H9 (cell line): ENCODE measurements around the gene SIL1. TPM values are rescaled to one million over a fixed set of nuclear protein-coding genes. Genes with fewer than 3 reads are reported as not detected.
"Not testable (repeated sequence)": the region's sequence is repeated elsewhere in the genome, so short reads cannot be mapped to it uniquely, and the experiment has no call there.

Source experiments
- DNase-seq: peaks from one replicate; pipeline ENCODE4 v3.0.0-alpha.2; 2017
- H2AFZ ChIP-seq: one replicate; pipeline ENCODE4 v1.6.1; 2013; ENCODE audit warnings: mild to moderate bottlenecking, low read length, control low read depth, moderate library complexity
- H2AK5ac ChIP-seq: 2 replicates; pipeline ENCODE4 v1.6.1; 2013; ENCODE audit warnings: low read length, control low read depth, mixed read lengths; ENCODE audit not compliant: insufficient read length
- H2BK120ac ChIP-seq: one replicate; pipeline ENCODE4 v1.6.1; 2013; ENCODE audit warnings: low read depth, mild to moderate bottlenecking, low read length, control low read depth, inconsistent platforms; ENCODE audit not compliant: poor library complexity, severe bottlenecking
- H2BK12ac ChIP-seq: 2 replicates; pipeline ENCODE4 v1.6.1; 2013; ENCODE audit warnings: low read length, control low read depth, mixed read lengths, low read depth; ENCODE audit not compliant: insufficient read length
- H2BK15ac ChIP-seq: 2 replicates; pipeline ENCODE4 v1.6.1; 2013; ENCODE audit warnings: low read depth, low read length, control low read depth
- H2BK20ac ChIP-seq: one replicate; pipeline ENCODE4 v1.6.1; 2013; ENCODE audit warnings: low read depth, mild to moderate bottlenecking, low read length, control low read depth, inconsistent platforms; ENCODE audit not compliant: poor library complexity, severe bottlenecking
- H2BK5ac ChIP-seq: 2 replicates; pipeline ENCODE4 v1.6.1; 2013; ENCODE audit warnings: low read length, control low read depth, mixed read lengths; ENCODE audit not compliant: insufficient read length
- H3K14ac ChIP-seq: 2 replicates; pipeline ENCODE4 v1.6.1; 2013; ENCODE audit warnings: low read length, control low read depth; ENCODE audit not compliant: insufficient read depth
- H3K18ac ChIP-seq: 2 replicates; pipeline ENCODE4 v1.6.1; 2013; ENCODE audit warnings: low read depth, mild to moderate bottlenecking, mixed read lengths, low read length, control low read depth; ENCODE audit not compliant: insufficient read length
- H3K23ac ChIP-seq: 2 replicates; pipeline ENCODE4 v1.6.1; 2013; ENCODE audit warnings: low read length, control low read depth, mixed read lengths, low read depth; ENCODE audit not compliant: insufficient read length
- H3K23me2 ChIP-seq: 2 replicates; pipeline ENCODE4 v1.6.1; 2013; ENCODE audit warnings: low read depth, mild to moderate bottlenecking, mixed read lengths, low read length, control low read depth; ENCODE audit not compliant: insufficient read length, poor library complexity, severe bottlenecking
- H3K27ac ChIP-seq: 2 replicates; pipeline ENCODE4 v1.5.1; 2013; ENCODE audit warnings: low read length, control low read depth, mixed read lengths, low read depth; ENCODE audit not compliant: insufficient read length
- H3K27me3 ChIP-seq: 2 replicates; pipeline ENCODE4 v1.6.1; 2013; ENCODE audit warnings: low read length, control low read depth, inconsistent platforms; ENCODE audit not compliant: insufficient read depth
- H3K4ac ChIP-seq: 2 replicates; pipeline ENCODE4 v1.6.1; 2013; ENCODE audit warnings: low read depth, mild to moderate bottlenecking, control low read depth, inconsistent platforms, low read length, moderate library complexity
- H3K4me1 ChIP-seq: 2 replicates; pipeline ENCODE4 v1.6.1; 2013; ENCODE audit warnings: low read length, control low read depth, inconsistent platforms; ENCODE audit not compliant: insufficient read depth
- H3K4me2 ChIP-seq: 2 replicates; pipeline ENCODE4 v1.6.1; 2013; ENCODE audit warnings: low read length, control low read depth, mixed read lengths; ENCODE audit not compliant: insufficient read length, insufficient read depth
- H3K56ac ChIP-seq: 2 replicates; pipeline ENCODE4 v1.6.1; 2013; ENCODE audit warnings: low read depth, mild to moderate bottlenecking, mixed read lengths, low read length, control low read depth; ENCODE audit not compliant: insufficient read length
- H3K79me1 ChIP-seq: 2 replicates; pipeline ENCODE4 v1.6.1; 2013; ENCODE audit warnings: low read depth, mild to moderate bottlenecking, moderate library complexity, low read length, control low read depth, inconsistent platforms; ENCODE audit not compliant: insufficient read depth, poor library complexity, severe bottlenecking
- H3K79me2 ChIP-seq: 2 replicates; pipeline ENCODE4 v1.6.1; 2013; ENCODE audit warnings: low read length, control low read depth, inconsistent platforms; ENCODE audit not compliant: insufficient read depth
- H3K9ac ChIP-seq: 2 replicates; pipeline ENCODE4 v1.6.1; 2013; ENCODE audit warnings: low read length, control low read depth, mixed read lengths; ENCODE audit not compliant: insufficient read length; ENCODE audit errors: extremely low read depth
- H3K9me3 ChIP-seq: one replicate; pipeline ENCODE4 v1.6.1; 2013; ENCODE audit warnings: low read depth, low read length, inconsistent platforms; ENCODE audit not compliant: control insufficient read depth
- H3T11ph ChIP-seq: one replicate; pipeline ENCODE4 v1.6.1; 2013; ENCODE audit warnings: mild to moderate bottlenecking, low read length, control low read depth, inconsistent platforms
- H4K20me1 ChIP-seq: one replicate; pipeline ENCODE4 v1.6.1; 2013; ENCODE audit not compliant: control insufficient read depth, insufficient read length, insufficient read depth
- H4K5ac ChIP-seq: 2 replicates; pipeline ENCODE4 v1.6.1; 2013; ENCODE audit warnings: low read depth, mild to moderate bottlenecking, mixed read lengths, low read length, control low read depth; ENCODE audit not compliant: insufficient read length
- H4K8ac ChIP-seq: replicated peaks from 2 replicates; pipeline ENCODE4 v1.6.1; 2013; ENCODE audit warnings: low read length, control low read depth, mixed read lengths, low read depth; ENCODE audit not compliant: insufficient read length
- H4K91ac ChIP-seq: 2 replicates; pipeline ENCODE4 v1.6.1; 2013; ENCODE audit warnings: low read depth, mild to moderate bottlenecking, moderate library complexity, mixed read lengths, low read length, control low read depth; ENCODE audit not compliant: insufficient read length
- H3K27ac Mint-ChIP-seq, 3 experiments: 2 replicates in 2 of 3; 3 replicates in 1 of 3; pipeline ENCODE4 v1.8.0; 2020 to 2021; ENCODE audit warnings: mixed read lengths in 3 of 3, mild to moderate bottlenecking in 1 of 3, moderate library complexity in 1 of 3
- H3K27me3 Mint-ChIP-seq: 2 replicates; pipeline ENCODE4 v1.8.0; 2021; ENCODE audit warnings: low read depth, mild to moderate bottlenecking, moderate library complexity, mixed read lengths
- H3K36me3 Mint-ChIP-seq, 3 experiments: 2 replicates in 2 of 3; 3 replicates in 1 of 3; pipeline ENCODE4 v1.8.0; 2020 to 2021; ENCODE audit warnings: low read depth in 3 of 3, mixed read lengths in 3 of 3; ENCODE audit not compliant: insufficient read depth in 1 of 3
- H3K4me1 Mint-ChIP-seq, 2 experiments: 2 replicates each; pipeline ENCODE4 v1.8.0; 2020; ENCODE audit warnings: mixed read lengths in 2 of 2
- H3K4me3 Mint-ChIP-seq, 2 experiments: 2 replicates in 1 of 2; 3 replicates in 1 of 2; pipeline ENCODE4 v1.8.0; 2020 to 2021; ENCODE audit warnings: mild to moderate bottlenecking in 2 of 2, mixed read lengths in 2 of 2, moderate library complexity in 1 of 2
- H3K9me3 Mint-ChIP-seq, 2 experiments: 2 replicates in 1 of 2; 3 replicates in 1 of 2; pipeline ENCODE4 v1.8.0; 2020; ENCODE audit warnings: mild to moderate bottlenecking in 2 of 2, mixed read lengths in 2 of 2, moderate library complexity in 1 of 2
- CTCF ChIP-seq: fragments of 200-600 bp; sonication (generic); conservative IDR thresholded peaks from 3 replicates; pipeline ENCODE4 v1.8.0; 2021; ENCODE audit warnings: antibody characterized with exemption, mild to moderate bottlenecking
- WGBS: extraction: QIAGEN DNeasy Blood & Tissue Kit; methylation state at CpG from one replicate; pipeline ENCODE4 v1.1.7; 2013; ENCODE audit warnings: missing lambda C conversion rate, low lambda C conversion rate, mixed read lengths; ENCODE audit not compliant: insufficient read length; ENCODE audit errors: extremely low coverage; 5-methylcytosine and 5-hydroxymethylcytosine counted together
- total RNA-seq: library from RNA; stranded (reverse); gene quantifications from 2 replicates; pipeline ENCODE4 v1.2.1, GENCODE V29; 2021

SIL1 gene
- total RNA-seq, 1 experiment from 2014 or later = 10.6 TPM

GRCh38 chr5:139037732-139038131, 160.4 kb downstream of the SIL1 start:
- TF ChIP-seq CTCF = no peak
- Mint-ChIP-seq H3K4me3 (no peak overlapping the region), H3K4me1 (0 out of 4 replicates have a peak, but pooled peaks cover 0 to 3% of the 10 kb centered on the region in 2 experiments), H3K9me3 (peaks cover 0 to 3% of the 10 kb centered on the region in 2 experiments; a peak in 3 of 5 replicates), H3K27ac (no peak overlapping the region), H3K27me3 (no peaks in the 10 kb centered on the region), H3K36me3 (peaks cover 0 to 5% (median 0%) of the 10 kb centered on the region in 3 experiments; a peak in 2 of 7 replicates)
- no peak overlapping the region for H3K27ac ChIP-seq
- no peaks in the 10 kb centered on the region for H3K27me3 ChIP-seq
- no peaks in the 10 kb centered on the region for H3K4me1 ChIP-seq
- no peak overlapping the region for H4K8ac ChIP-seq
- no peak overlapping the region for H3K4ac ChIP-seq
- no peak overlapping the region for H3K23ac ChIP-seq
- DNase-seq = no peak
- no peaks in the 10 kb centered on the region for H3K23me2 ChIP-seq
- no peak overlapping the region for H3T11ph ChIP-seq
- H3K9me3 ChIP-seq = no peaks in the 10 kb centered on the region
- no peak overlapping the region for H4K91ac ChIP-seq
- H4K20me1 ChIP-seq = no peaks in the 10 kb centered on the region
- no peaks in the 10 kb centered on the region for H3K79me2 ChIP-seq
- H3K18ac ChIP-seq = no peak overlapping the region
- no peak overlapping the region for H2BK120ac ChIP-seq
- H3K4me2 ChIP-seq = no peak overlapping the region
- no peak overlapping the region for H2BK15ac ChIP-seq
- no peaks in the 10 kb centered on the region for H3K79me1 ChIP-seq
- no peak overlapping the region for H3K56ac ChIP-seq
- H2AK5ac ChIP-seq = no peak overlapping the region
- H4K5ac ChIP-seq = no peak overlapping the region
- H2BK12ac ChIP-seq = no peak overlapping the region
- no peak overlapping the region for H2BK5ac ChIP-seq
- H2BK20ac ChIP-seq = no peak overlapping the region
- no peak overlapping the region for H3K9ac ChIP-seq
- no peak overlapping the region for H3K14ac ChIP-seq
- no peak overlapping the region for H2AFZ ChIP-seq
- no CpG with 5 or more reads among the region's 3 CpGs for WGBS

GRCh38 chr5:139036332-139036731, 161.8 kb downstream of the SIL1 start:
- no CpG with 5 or more reads among the region's 3 CpGs for WGBS
- not testable (repeated sequence) for H2BK5ac ChIP-seq, H3K4me1 ChIP-seq, H3T11ph ChIP-seq, H3K36me3 Mint-ChIP-seq, H3K9me3 ChIP-seq, H3K4ac ChIP-seq, H4K91ac ChIP-seq, H3K23ac ChIP-seq, H3K27me3 ChIP-seq, H2BK20ac ChIP-seq, H3K23me2 ChIP-seq, H3K27ac ChIP-seq, H2AFZ ChIP-seq, H3K27ac Mint-ChIP-seq, H3K56ac ChIP-seq, H3K4me3 Mint-ChIP-seq, H2AK5ac ChIP-seq, H4K20me1 ChIP-seq, H4K8ac ChIP-seq, H3K4me2 ChIP-seq, H2BK15ac ChIP-seq, H3K27me3 Mint-ChIP-seq, H2BK12ac ChIP-seq, H3K18ac ChIP-seq, H3K79me2 ChIP-seq, H3K9ac ChIP-seq, H3K4me1 Mint-ChIP-seq, H3K9me3 Mint-ChIP-seq, H3K14ac ChIP-seq, DNase-seq, H3K79me1 ChIP-seq, H2BK120ac ChIP-seq, H4K5ac ChIP-seq
